NT2/D1 (cell line): ENCODE data around the gene LYZL1.
"Not testable (repeated sequence)": the region's sequence is repeated elsewhere in the genome, so short reads cannot be mapped to it uniquely, and the experiment has no call there.

Experiments
- DNase-seq: peaks from one replicate; pipeline ENCODE4 v3.0.0-alpha.2; 2011; ENCODE audit warnings: low read depth, low spot score
- H3K27me3 ChIP-seq: 2 replicates; pipeline ENCODE4 v1.6.0; 2011; ENCODE audit warnings: mild to moderate bottlenecking; ENCODE audit not compliant: insufficient read length, insufficient read depth
- H3K36me3 ChIP-seq: 2 replicates; pipeline ENCODE4 v1.6.1; 2011; ENCODE audit warnings: mild to moderate bottlenecking, low read length, mixed read lengths; ENCODE audit not compliant: insufficient read depth, insufficient read length
- H3K4me1 ChIP-seq: 2 replicates; pipeline ENCODE4 v1.5.1; 2011; ENCODE audit not compliant: insufficient read depth, insufficient read length
- H3K4me3 ChIP-seq: 2 replicates; pipeline ENCODE4 v1.5.1; 2011; ENCODE audit warnings: low read depth; ENCODE audit not compliant: insufficient read length
- H3K9ac ChIP-seq: 2 replicates; pipeline ENCODE4 v1.6.0; 2011; ENCODE audit warnings: low read depth; ENCODE audit not compliant: insufficient read length
- H3K9me3 ChIP-seq: 2 replicates; pipeline ENCODE4 v1.5.1; 2011; ENCODE audit warnings: mild to moderate bottlenecking, low read length; ENCODE audit not compliant: insufficient read depth
- SUZ12 ChIP-seq: IDR thresholded peaks from 2 replicates; pipeline ENCODE4 v1.6.1; 2011; ENCODE audit not compliant: insufficient read length, insufficient read depth; ENCODE audit errors: extremely low read depth
- YY1 ChIP-seq: IDR thresholded peaks from 2 replicates; pipeline ENCODE4 v1.6.1; 2011; ENCODE audit not compliant: insufficient read length, insufficient read depth
- ZNF274 ChIP-seq: IDR thresholded peaks from 2 replicates; pipeline ENCODE4 v1.6.1; 2011; ENCODE audit warnings: mild to moderate bottlenecking, low read depth, low read length

Gene LYZL1

GRCh38 chr10:29288906-29289305 lies at the start of gene LYZL1:
Gene LYZL1, plus strand, starts transcription at chr10:29289070. Its CDS starts 2,798 bp downstream, at chr10:29291868.
- DNase-seq, H3K9me3 ChIP-seq, H3K9ac ChIP-seq, H3K36me3 ChIP-seq, H3K4me3 ChIP-seq, H3K27me3 ChIP-seq, H3K4me1 ChIP-seq: not testable (repeated sequence)

GRCh38 chr10:29239569-29240472 lies 49.0 kb upstream of the LYZL1 start:
- H3K4me3 ChIP-seq, result no peak overlapping the region
- no peaks in the 10 kb centered on the region for H3K36me3 ChIP-seq
- H3K9ac ChIP-seq, result no peak overlapping the region
- H3K9me3 ChIP-seq, result 0 out of 2 replicates have a peak, but pooled peaks cover 7% of the 10 kb centered on the region
- DNase-seq, result peak; percentile 38
- TF ChIP-seq ZNF274, result no peak
- no peak for TF ChIP-seq YY1
- TF ChIP-seq SUZ12, result no peak
- no peaks in the 10 kb centered on the region for H3K27me3 ChIP-seq
- no peaks in the 10 kb centered on the region for H3K4me1 ChIP-seq

GRCh38 chr10:29240986-29241660 lies 47.7 kb upstream of the LYZL1 start:
- Histone ChIP-seq H3K27me3 (no peaks in the 10 kb centered on the region), H3K4me1 (no peaks in the 10 kb centered on the region), H3K9me3 (0 out of 2 replicates have a peak, but pooled peaks cover 7% of the 10 kb centered on the region), H3K4me3 (no peak overlapping the region), H3K9ac (no peak overlapping the region), H3K36me3 (no peaks in the 10 kb centered on the region)
- DNase-seq, result no peak
- TF ChIP-seq ZNF274, result no peak
- no peak for TF ChIP-seq YY1
- no peak for TF ChIP-seq SUZ12

- Histone ChIP-seq H3K4me3 (no peak overlapping the region), H3K27me3 (no peaks in the 10 kb centered on the region), H3K9me3 (0 out of 2 replicates have a peak, but pooled peaks cover 7% of the 10 kb centered on the region), H3K4me1 (no peaks in the 10 kb centered on the region), H3K9ac (no peak overlapping the region), H3K36me3 (no peaks in the 10 kb centered on the region)
- no peak for TF ChIP-seq YY1
- no peak for TF ChIP-seq SUZ12
- TF ChIP-seq ZNF274, result no peak
- no peak for DNase-seq
These were observed 46.9 kb upstream of the LYZL1 start for GRCh38 chr10:29241925-29242324.

- Histone ChIP-seq H3K27me3 (no peaks in the 10 kb centered on the region), H3K9ac (no peak overlapping the region), H3K36me3 (no peaks in the 10 kb centered on the region), H3K9me3 (0 out of 2 replicates have a peak, but pooled peaks cover 7% of the 10 kb centered on the region), H3K4me1 (no peaks in the 10 kb centered on the region), H3K4me3 (no peak overlapping the region)
- TF ChIP-seq SUZ12, result no peak
- TF ChIP-seq YY1, result no peak
- TF ChIP-seq ZNF274, result no peak
- no peak for DNase-seq
These were observed 45.8 kb upstream of the LYZL1 start for GRCh38 chr10:29243066-29243465.

- no peaks in the 10 kb centered on the region for H3K27me3 ChIP-seq
- no peaks in the 10 kb centered on the region for H3K36me3 ChIP-seq
- no peaks in the 10 kb centered on the region for H3K4me1 ChIP-seq
- TF ChIP-seq YY1 (no peak), SUZ12 (no peak), ZNF274 (no peak)
- peak; percentile 43 for DNase-seq
- H3K4me3 ChIP-seq, result no peak overlapping the region
- H3K9me3 ChIP-seq, result 0 out of 2 replicates have a peak, but pooled peaks cover 7% of the 10 kb centered on the region
- H3K9ac ChIP-seq, result no peak overlapping the region
These were observed 45.1 kb upstream of the LYZL1 start for GRCh38 chr10:29243750-29244149.

- Histone ChIP-seq H3K9me3 (peaks cover 17% of the 10 kb centered on the region; the same call in 1 of the 2 replicates), H3K36me3 (no peaks in the 10 kb centered on the region), H3K27me3 (no peaks in the 10 kb centered on the region), H3K4me1 (no peaks in the 10 kb centered on the region), H3K4me3 (no peak overlapping the region), H3K9ac (no peak overlapping the region)
- DNase-seq, result no peak
- TF ChIP-seq SUZ12 (no peak), ZNF274 (no peak)
These were observed 43.9 kb upstream of the LYZL1 start for GRCh38 chr10:29244978-29245377.
